WTC11 (cell line): Measurements from ENCODE around the gene GPRC5B. TPM values are rescaled to one million over a fixed set of nuclear protein-coding genes. Genes with fewer than 3 reads are reported as not detected.

Experiments
- ATAC-seq: fragments of 200-7000 bp; cut with Tn5 transposase; 2 replicates; pipeline ENCODE4 v1.10.0; 2021; ENCODE audit warnings: mild to moderate bottlenecking, moderate library complexity
- CTCF ChIA-PET: fragments of 300-600 bp; sonication (Branson Sonifier 250); formaldehyde crosslinking; loops from one replicate; lab custom pipeline; 2021; ENCODE audit warnings: antibody characterized with exemption; lab: Charles Lee
- POLR2A ChIA-PET: fragments of 350-600 bp; sonication (Branson Sonifier 250); formaldehyde crosslinking; loops from one replicate; lab custom pipeline; 2021; ENCODE audit warnings: antibody characterized with exemption; lab: Charles Lee
- DNase-seq: peaks from one replicate; pipeline ENCODE4 v3.0.0; 2021; ENCODE audit warnings: low spot score
- H3K27ac Mint-ChIP-seq: 2 replicates; pipeline ENCODE4 v1.8.0; 2021; ENCODE audit warnings: mixed read lengths
- H3K27me3 Mint-ChIP-seq: 2 replicates; pipeline ENCODE4 v1.8.0; 2021; ENCODE audit warnings: low read depth, mild to moderate bottlenecking, moderate library complexity, mixed read lengths
- H3K36me3 Mint-ChIP-seq: 2 replicates; pipeline ENCODE4 v1.8.0; 2021; ENCODE audit warnings: mixed read lengths
- H3K4me1 Mint-ChIP-seq: 2 replicates; pipeline ENCODE4 v1.8.0; 2022; ENCODE audit warnings: mixed read lengths
- H3K4me3 Mint-ChIP-seq: 2 replicates; pipeline ENCODE4 v1.8.0; 2021; ENCODE audit warnings: mild to moderate bottlenecking, moderate library complexity, mixed read lengths
- H3K9me3 Mint-ChIP-seq: 2 replicates; pipeline ENCODE4 v1.8.0; 2021; ENCODE audit warnings: mixed read lengths
- CBFB ChIP-seq: sonication (generic); formaldehyde crosslinking; IDR thresholded peaks from 2 replicates; pipeline ENCODE4 v1.8.1; 2022; ENCODE audit warnings: mild to moderate bottlenecking, low read depth, missing genetic modification reagents
- CREB1 ChIP-seq: sonication (generic); formaldehyde crosslinking; IDR thresholded peaks from 2 replicates; pipeline ENCODE4 v1.8.0; 2023; ENCODE audit warnings: mild to moderate bottlenecking, missing genetic modification reagents
- FOXP1 ChIP-seq: sonication (generic); formaldehyde crosslinking; IDR thresholded peaks from 2 replicates; pipeline ENCODE4 v1.8.0; 2022; ENCODE audit warnings: missing genetic modification reagents, mild to moderate bottlenecking, moderate library complexity, borderline replicate concordance
- HMGA2 ChIP-seq: fragments of 250-450 bp; sonication (Bioruptor Pico); IDR thresholded peaks from 2 replicates; pipeline ENCODE4 v1.4.0; 2021; ENCODE audit warnings: mild to moderate bottlenecking, moderate library complexity
- KAT7 ChIP-seq: sonication (generic); formaldehyde crosslinking; IDR thresholded peaks from 2 replicates; pipeline ENCODE4 v1.8.1; 2023; ENCODE audit warnings: missing genetic modification reagents, mild to moderate bottlenecking, borderline replicate concordance
- NFYB ChIP-seq: sonication (generic); formaldehyde crosslinking; conservative IDR thresholded peaks from 2 replicates; pipeline ENCODE4 v1.8.0; 2022; ENCODE audit warnings: low read depth, missing genetic modification reagents
- RELA ChIP-seq: sonication (generic); formaldehyde crosslinking; IDR thresholded peaks from 2 replicates; pipeline ENCODE4 v1.8.1; 2022; ENCODE audit warnings: missing genetic modification reagents, mild to moderate bottlenecking, borderline replicate concordance
- SMAD3 ChIP-seq: sonication (generic); formaldehyde crosslinking; IDR thresholded peaks from 2 replicates; pipeline ENCODE4 v1.8.0; 2022; ENCODE audit warnings: missing genetic modification reagents, mild to moderate bottlenecking, borderline replicate concordance
- ZNF121 ChIP-seq: sonication (generic); formaldehyde crosslinking; IDR thresholded peaks from 2 replicates; pipeline ENCODE4 v1.8.0; 2023; ENCODE audit warnings: missing genetic modification reagents
- ZNF263 ChIP-seq: sonication (generic); formaldehyde crosslinking; IDR thresholded peaks from 2 replicates; pipeline ENCODE4 v1.8.1; 2022; ENCODE audit warnings: low read depth, mild to moderate bottlenecking, moderate library complexity, missing genetic modification reagents
- ZNF416 ChIP-seq: fragments of 250-450 bp; sonication (Bioruptor Pico); IDR thresholded peaks from 2 replicates; pipeline ENCODE4 v1.9.0; 2021; ENCODE audit warnings: mild to moderate bottlenecking, inconsistent platforms
- ZNF423 ChIP-seq: fragments of 250-450 bp; sonication (Bioruptor Pico); IDR thresholded peaks from 2 replicates; pipeline ENCODE4 v2.1.2; 2022; ENCODE audit warnings: mild to moderate bottlenecking, moderate library complexity
- total RNA-seq: library from RNA; stranded (reverse); gene quantifications from 3 replicates; pipeline ENCODE4 v1.2.3, GENCODE V29; 2021
- TF ChIP-seq, protein P1 (sequence below): fragments of 200-600 bp; IDR thresholded peaks from 2 replicates; pipeline ENCODE4 v1.8.0; 2022; ENCODE audit warnings: antibody characterized with exemption
- TF ChIP-seq, protein P2 (sequence below): sonication (generic); formaldehyde crosslinking; IDR thresholded peaks from 2 replicates; pipeline ENCODE4 v1.8.1; 2023; ENCODE audit warnings: mild to moderate bottlenecking, missing genetic modification reagents
- TF ChIP-seq, protein P3 (sequence below): sonication (generic); formaldehyde crosslinking; IDR thresholded peaks from 2 replicates; pipeline ENCODE4 v1.8.1; 2022; ENCODE audit warnings: missing genetic modification reagents, borderline replicate concordance
- TF ChIP-seq, protein P4 (sequence below): sonication (generic); formaldehyde crosslinking; IDR thresholded peaks from 2 replicates; pipeline ENCODE4 v1.8.1; 2022; ENCODE audit warnings: low read depth, mild to moderate bottlenecking, moderate library complexity, missing genetic modification reagents, borderline replicate concordance
- TF ChIP-seq, protein P5 (sequence below): sonication (generic); formaldehyde crosslinking; IDR thresholded peaks from 2 replicates; pipeline ENCODE4 v1.8.1; 2023; ENCODE audit warnings: mild to moderate bottlenecking, missing genetic modification reagents
- TF ChIP-seq, protein P6 (sequence below): sonication (generic); formaldehyde crosslinking; IDR thresholded peaks from 2 replicates; pipeline ENCODE4 v1.8.0; 2022; ENCODE audit warnings: mild to moderate bottlenecking, missing genetic modification reagents
- TF ChIP-seq, protein P7 (sequence below): fragments of 250-450 bp; sonication (Bioruptor Pico); IDR thresholded peaks from 2 replicates; pipeline ENCODE4 v1.9.0; 2021; ENCODE audit warnings: moderate library complexity, mild to moderate bottlenecking, inconsistent platforms, borderline replicate concordance

The GPRC5B gene
- total RNA-seq, 1 experiment from 2014 or later, result 104 TPM

DNA sequence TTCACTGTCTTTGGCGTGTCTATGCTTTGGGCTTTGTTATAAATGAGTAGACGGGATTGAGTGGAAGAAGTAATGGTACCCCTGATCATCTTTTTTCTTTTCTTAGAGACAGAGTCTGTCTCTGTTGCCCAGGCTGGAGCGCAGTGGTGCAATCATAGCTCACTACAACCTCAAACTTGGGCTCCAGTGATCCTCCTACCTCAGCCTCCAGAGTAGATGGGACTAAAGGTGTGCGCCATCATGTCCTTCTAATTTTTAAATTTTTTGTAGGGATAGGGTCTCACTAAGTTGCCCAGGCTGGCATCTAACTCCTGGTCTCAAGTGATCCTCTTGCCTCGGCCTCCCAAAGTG is 14.9 kb upstream of the GPRC5B start:
- Mint-ChIP-seq H3K27me3 (no peaks in the 10 kb centered on the region), H3K4me1 (peaks cover 16% of the 10 kb centered on the region), H3K9me3 (0 out of 2 replicates have a peak, but pooled peaks cover 3% of the 10 kb centered on the region), H3K4me3 (no peak overlapping the region), H3K27ac (no peak overlapping the region), H3K36me3 (no peaks in the 10 kb centered on the region)
- POLR2A ChIA-PET, result no interaction called here
- no peak for TF ChIP-seq RELA
- TF ChIP-seq ZNF121 (CRISPR knock-in tag), result 0 out of 2 replicates have a peak, but pooled peaks have one; percentile 2
- TF ChIP-seq, protein P1, sequence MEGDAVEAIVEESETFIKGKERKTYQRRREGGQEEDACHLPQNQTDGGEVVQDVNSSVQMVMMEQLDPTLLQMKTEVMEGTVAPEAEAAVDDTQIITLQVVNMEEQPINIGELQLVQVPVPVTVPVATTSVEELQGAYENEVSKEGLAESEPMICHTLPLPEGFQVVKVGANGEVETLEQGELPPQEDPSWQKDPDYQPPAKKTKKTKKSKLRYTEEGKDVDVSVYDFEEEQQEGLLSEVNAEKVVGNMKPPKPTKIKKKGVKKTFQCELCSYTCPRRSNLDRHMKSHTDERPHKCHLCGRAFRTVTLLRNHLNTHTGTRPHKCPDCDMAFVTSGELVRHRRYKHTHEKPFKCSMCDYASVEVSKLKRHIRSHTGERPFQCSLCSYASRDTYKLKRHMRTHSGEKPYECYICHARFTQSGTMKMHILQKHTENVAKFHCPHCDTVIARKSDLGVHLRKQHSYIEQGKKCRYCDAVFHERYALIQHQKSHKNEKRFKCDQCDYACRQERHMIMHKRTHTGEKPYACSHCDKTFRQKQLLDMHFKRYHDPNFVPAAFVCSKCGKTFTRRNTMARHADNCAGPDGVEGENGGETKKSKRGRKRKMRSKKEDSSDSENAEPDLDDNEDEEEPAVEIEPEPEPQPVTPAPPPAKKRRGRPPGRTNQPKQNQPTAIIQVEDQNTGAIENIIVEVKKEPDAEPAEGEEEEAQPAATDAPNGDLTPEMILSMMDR, result peak; percentile 25; the same call in 1 of the 2 replicates
- no peak for ATAC-seq
- CTCF ChIA-PET, result interaction anchor here (0.8 to 6.3 kb wide), 16 partner anchors 8 to 485 kb away, joined by 3 to 79 read pairs (median 4); no protein-coding TSS in a partner anchor
- no peak for DNase-seq

DNA sequence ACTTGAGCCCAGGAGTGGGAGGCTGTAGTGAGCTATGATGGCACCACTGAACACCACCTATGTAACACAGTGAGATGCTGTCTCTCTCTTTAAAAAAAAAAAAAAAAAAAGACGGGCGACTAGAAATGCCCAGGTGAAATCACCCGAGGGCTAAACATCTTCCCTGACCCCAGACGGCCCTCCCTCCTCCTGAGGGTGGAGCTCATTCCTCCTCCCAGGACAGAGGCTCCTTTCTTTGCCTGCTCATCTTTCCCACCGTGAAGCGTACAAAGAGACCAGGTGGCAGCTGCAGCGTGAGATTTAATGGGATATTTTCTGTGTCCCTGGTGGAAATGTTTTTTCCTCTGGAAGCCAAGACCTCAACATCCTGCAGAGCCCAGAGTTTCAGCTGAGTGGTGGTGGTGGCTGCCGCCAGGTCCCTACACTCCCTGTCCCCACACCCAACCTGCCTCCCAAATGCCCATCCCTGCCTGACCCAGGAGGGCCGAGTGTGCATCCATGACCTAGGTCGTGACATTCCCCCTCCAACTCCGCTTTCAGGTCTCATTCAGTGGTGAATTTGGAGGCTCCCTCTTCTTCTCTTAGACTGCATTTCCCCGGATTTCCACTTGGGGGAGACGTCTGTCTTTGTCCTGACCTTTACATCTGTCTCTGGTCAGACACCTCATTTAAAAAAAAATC is 14.4 kb upstream of the GPRC5B start:
- peak; percentile 79 for ATAC-seq
- Mint-ChIP-seq H3K4me1 (peaks cover 16% of the 10 kb centered on the region), H3K4me3 (peak overlapping the region; percentile 45), H3K27ac (no peak overlapping the region), H3K9me3 (peaks cover 4% of the 10 kb centered on the region; the same call in 1 of the 2 replicates), H3K36me3 (peaks cover under 1% of the 10 kb centered on the region; the same call in 1 of the 2 replicates), H3K27me3 (no peaks in the 10 kb centered on the region)
- CTCF ChIA-PET, result interaction anchor here (0.7 to 6.3 kb wide), 19 partner anchors 8 to 485 kb away, joined by 3 to 79 read pairs (median 3); no protein-coding TSS in a partner anchor
- POLR2A ChIA-PET, result no interaction called here
- peak; percentile 75 for DNase-seq
- TF ChIP-seq NFYB (CRISPR knock-in tag) (no peak), CBFB (CRISPR knock-in tag) (no peak), ZNF416 (CRISPR knock-in tag) (no peak)
- TF ChIP-seq, protein P2, sequence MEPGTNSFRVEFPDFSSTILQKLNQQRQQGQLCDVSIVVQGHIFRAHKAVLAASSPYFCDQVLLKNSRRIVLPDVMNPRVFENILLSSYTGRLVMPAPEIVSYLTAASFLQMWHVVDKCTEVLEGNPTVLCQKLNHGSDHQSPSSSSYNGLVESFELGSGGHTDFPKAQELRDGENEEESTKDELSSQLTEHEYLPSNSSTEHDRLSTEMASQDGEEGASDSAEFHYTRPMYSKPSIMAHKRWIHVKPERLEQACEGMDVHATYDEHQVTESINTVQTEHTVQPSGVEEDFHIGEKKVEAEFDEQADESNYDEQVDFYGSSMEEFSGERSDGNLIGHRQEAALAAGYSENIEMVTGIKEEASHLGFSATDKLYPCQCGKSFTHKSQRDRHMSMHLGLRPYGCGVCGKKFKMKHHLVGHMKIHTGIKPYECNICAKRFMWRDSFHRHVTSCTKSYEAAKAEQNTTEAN, result no peak
- TF ChIP-seq, protein P1, result peak; percentile 75

DNA sequence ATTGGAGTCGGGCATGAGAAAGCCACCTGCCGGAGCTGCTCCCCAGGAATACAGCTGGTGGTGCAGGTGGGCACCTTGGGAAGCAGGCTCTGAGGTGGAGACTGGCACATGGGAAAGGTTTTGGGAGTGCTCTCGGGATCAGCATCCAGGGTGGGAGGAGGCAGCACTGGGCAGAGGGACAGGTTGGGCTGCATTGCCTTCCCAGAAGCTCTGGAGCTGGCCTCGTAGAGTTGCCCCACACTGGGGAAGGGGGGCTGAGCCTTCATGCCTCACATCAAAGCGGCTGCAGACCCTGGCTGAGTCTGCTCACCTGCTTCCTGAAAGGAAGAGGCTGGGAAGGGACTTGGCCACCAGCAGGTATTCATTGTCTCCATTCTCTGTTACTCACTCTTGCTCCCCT is 13.5 kb upstream of the GPRC5B start:
- peaks cover 2% of the 10 kb centered on the region; the same call in 1 of the 2 replicates for H3K36me3 Mint-ChIP-seq
- H3K9me3 Mint-ChIP-seq, result peaks cover 7% of the 10 kb centered on the region; the same call in 1 of the 2 replicates
- no peak for DNase-seq
- H3K27ac Mint-ChIP-seq, result peak overlapping the region; percentile 68; the same call in 1 of the 2 replicates
- peaks cover 16% of the 10 kb centered on the region for H3K4me1 Mint-ChIP-seq
- CTCF ChIA-PET, result interaction anchor here (0.7 to 6.3 kb wide), 9 partner anchors 9 to 486 kb away, joined by 3 to 79 read pairs (median 6); no protein-coding TSS in a partner anchor
- H3K27me3 Mint-ChIP-seq, result no peaks in the 10 kb centered on the region
- POLR2A ChIA-PET, result no interaction called here
- no peak overlapping the region for H3K4me3 Mint-ChIP-seq
- no peak for ATAC-seq
- TF ChIP-seq ZNF423 (no peak), KAT7 (CRISPR knock-in tag) (no peak), CREB1 (CRISPR knock-in tag) (no peak), ZNF263 (CRISPR knock-in tag) (no peak), HMGA2 (no peak), SMAD3 (CRISPR knock-in tag) (no peak), FOXP1 (CRISPR knock-in tag) (no peak)
- TF ChIP-seq, protein P3, sequence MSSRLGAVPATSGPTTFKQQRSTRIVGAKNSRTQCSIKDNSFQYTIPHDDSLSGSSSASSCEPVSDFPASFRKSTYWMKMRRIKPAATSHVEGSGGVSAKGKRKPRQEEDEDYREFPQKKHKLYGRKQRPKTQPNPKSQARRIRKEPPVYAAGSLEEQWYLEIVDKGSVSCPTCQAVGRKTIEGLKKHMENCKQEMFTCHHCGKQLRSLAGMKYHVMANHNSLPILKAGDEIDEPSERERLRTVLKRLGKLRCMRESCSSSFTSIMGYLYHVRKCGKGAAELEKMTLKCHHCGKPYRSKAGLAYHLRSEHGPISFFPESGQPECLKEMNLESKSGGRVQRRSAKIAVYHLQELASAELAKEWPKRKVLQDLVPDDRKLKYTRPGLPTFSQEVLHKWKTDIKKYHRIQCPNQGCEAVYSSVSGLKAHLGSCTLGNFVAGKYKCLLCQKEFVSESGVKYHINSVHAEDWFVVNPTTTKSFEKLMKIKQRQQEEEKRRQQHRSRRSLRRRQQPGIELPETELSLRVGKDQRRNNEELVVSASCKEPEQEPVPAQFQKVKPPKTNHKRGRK, result no peak
- TF ChIP-seq, protein P4, sequence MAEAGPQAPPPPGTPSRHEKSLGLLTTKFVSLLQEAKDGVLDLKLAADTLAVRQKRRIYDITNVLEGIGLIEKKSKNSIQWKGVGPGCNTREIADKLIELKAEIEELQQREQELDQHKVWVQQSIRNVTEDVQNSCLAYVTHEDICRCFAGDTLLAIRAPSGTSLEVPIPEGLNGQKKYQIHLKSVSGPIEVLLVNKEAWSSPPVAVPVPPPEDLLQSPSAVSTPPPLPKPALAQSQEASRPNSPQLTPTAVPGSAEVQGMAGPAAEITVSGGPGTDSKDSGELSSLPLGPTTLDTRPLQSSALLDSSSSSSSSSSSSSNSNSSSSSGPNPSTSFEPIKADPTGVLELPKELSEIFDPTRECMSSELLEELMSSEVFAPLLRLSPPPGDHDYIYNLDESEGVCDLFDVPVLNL (CRISPR knock-in tag), result no peak
- TF ChIP-seq, protein P5, sequence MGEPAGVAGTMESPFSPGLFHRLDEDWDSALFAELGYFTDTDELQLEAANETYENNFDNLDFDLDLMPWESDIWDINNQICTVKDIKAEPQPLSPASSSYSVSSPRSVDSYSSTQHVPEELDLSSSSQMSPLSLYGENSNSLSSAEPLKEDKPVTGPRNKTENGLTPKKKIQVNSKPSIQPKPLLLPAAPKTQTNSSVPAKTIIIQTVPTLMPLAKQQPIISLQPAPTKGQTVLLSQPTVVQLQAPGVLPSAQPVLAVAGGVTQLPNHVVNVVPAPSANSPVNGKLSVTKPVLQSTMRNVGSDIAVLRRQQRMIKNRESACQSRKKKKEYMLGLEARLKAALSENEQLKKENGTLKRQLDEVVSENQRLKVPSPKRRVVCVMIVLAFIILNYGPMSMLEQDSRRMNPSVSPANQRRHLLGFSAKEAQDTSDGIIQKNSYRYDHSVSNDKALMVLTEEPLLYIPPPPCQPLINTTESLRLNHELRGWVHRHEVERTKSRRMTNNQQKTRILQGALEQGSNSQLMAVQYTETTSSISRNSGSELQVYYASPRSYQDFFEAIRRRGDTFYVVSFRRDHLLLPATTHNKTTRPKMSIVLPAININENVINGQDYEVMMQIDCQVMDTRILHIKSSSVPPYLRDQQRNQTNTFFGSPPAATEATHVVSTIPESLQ, result no peak
- TF ChIP-seq, protein P6, sequence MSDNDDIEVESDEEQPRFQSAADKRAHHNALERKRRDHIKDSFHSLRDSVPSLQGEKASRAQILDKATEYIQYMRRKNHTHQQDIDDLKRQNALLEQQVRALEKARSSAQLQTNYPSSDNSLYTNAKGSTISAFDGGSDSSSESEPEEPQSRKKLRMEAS, result no peak
- TF ChIP-seq, protein P7, sequence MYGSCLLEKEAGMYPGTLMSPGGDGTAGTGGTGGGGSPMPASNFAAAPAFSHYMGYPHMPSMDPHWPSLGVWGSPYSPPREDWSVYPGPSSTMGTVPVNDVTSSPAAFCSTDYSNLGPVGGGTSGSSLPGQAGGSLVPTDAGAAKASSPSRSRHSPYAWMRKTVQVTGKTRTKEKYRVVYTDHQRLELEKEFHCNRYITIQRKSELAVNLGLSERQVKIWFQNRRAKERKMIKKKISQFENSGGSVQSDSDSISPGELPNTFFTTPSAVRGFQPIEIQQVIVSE (CRISPR knock-in tag), result no peak
